Measurements from ENCODE around the gene NXF2B. TPM values are rescaled to one million over a fixed set of nuclear protein-coding genes. Genes with fewer than 3 reads are reported as not detected.

Gene NXF2B
- total and polyA plus RNA-seq, 2 experiments from 2014 or later, result 0.23 TPM; not detected in 1

DNA sequence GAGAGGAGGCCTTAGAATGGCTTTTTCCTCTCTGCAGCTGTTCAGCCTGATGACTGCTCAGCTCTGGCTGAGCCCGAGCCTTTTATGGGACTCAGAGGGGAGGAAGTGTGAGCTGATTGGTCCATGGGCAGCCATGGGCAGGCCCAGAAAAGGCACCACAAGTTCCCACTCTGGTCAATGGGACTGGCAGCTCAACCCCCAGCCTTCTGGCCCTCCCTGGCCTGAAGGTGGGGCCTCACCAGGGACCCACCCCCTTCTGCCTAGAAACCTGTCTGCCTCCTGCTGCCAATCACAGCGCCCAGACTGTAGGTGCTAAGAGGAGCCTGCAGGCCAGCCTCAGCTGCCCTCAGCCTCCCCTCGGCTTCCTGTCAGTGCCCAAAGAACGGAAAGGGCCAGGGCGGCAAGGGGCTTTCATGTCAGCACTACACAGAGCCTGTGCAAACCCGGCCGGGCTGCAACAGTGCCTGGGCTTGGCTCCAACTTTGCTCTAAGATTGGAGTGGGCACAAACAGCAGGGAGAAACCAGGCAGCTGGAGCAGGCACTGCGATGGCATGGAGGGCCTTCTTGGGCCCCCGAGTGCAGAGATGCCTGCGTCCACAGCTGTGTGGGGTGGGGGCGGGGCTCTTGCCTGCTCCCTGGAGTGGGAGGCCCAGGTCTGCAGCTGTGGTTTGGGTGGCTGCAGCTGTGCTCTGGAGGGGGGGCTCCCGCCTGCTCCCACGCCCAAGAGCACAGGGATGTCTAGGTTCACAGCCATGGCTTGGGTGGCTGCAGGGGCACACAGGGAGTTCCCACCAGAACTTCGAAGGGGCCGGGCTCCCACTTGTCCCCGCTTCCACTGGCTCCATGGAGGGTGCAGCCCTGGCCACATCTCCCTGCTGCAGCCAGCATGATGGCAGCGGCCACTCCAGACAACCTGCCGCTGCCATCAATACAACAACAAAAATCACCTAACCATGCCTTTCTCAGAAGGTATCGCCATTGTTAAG is 100.2 kb downstream of the NXF2B start:
- Histone ChIP-seq H3K4me3 (no peak overlapping the region), H3K27me3 (no peaks in the 10 kb centered on the region), H3K9me3 (ENCODE audit: low read depth) (no peaks in the 10 kb centered on the region), H3K27ac (no peak overlapping the region), H3K36me3 (no peaks in the 10 kb centered on the region), H3K4me1 (ENCODE audit: low read depth) (no peaks in the 10 kb centered on the region)
- DNase-seq (ENCODE audit: low read depth in 1 of 2, low spot score in 1 of 2), result no peak
- no peak for TF ChIP-seq CTCF (IDR thresholded peaks at IDR 0.05; ENCODE audit: low read depth, low read length)

DNA sequence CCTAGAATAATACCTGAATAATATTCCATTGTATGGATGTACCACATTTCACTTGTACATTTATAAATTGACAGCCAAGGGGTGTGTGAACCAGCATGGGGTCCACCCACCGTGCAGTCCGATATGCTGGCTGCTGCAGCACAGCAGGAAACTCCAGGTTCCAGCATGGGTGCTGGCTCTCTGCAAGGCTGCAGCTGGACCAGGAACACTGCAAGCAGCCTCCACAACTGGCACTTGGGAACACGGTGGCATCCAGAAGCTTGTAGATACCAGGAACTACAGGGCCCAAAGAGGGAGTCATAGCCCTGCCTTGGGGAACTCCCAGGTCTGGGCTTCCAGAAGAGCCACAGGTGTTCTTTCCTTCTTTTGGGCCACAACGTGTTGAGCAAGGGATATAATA is 101.6 kb downstream of the NXF2B start:
- no peaks in the 10 kb centered on the region for H3K36me3 ChIP-seq
- no peak overlapping the region for H3K27ac ChIP-seq
- no peak for TF ChIP-seq CTCF (IDR thresholded peaks at IDR 0.05; ENCODE audit: low read depth, low read length)
- no peak overlapping the region for H3K4me3 ChIP-seq
- no peaks in the 10 kb centered on the region for H3K27me3 ChIP-seq
- H3K9me3 ChIP-seq (ENCODE audit: low read depth), result no peaks in the 10 kb centered on the region
- no peaks in the 10 kb centered on the region for H3K4me1 ChIP-seq (ENCODE audit: low read depth)
- DNase-seq (ENCODE audit: low read depth in 1 of 2, low spot score in 1 of 2), result no peak

Other genes with a start within 250 kb of the NXF2B start
- not detected in 2 replicates for gene TCP11X1, start 224.7 kb downstream of the NXF2B start, total RNA-seq
- not detected in 2 replicates for gene TCP11X1, start 224.7 kb downstream of the NXF2B start, polyA plus RNA-seq
- not detected in 2 replicates for gene NXF2, start 192.8 kb downstream of the NXF2B start, total RNA-seq
- 0.12 TPM in 1 of 2 replicates, not detected in the other for gene NXF2, start 192.8 kb downstream of the NXF2B start, polyA plus RNA-seq
- gene TCP11X2, start 31.8 kb upstream of the NXF2B start, total RNA-seq, result 0.24 TPM in 1 of 2 replicates, not detected in the other
- gene TCP11X2, start 31.8 kb upstream of the NXF2B start, polyA plus RNA-seq, result not detected in 2 replicates
- 3.8 and 13.2 TPM in 2 replicates for gene TMSB15A, start 76.7 kb upstream of the NXF2B start, total RNA-seq
- 36.7 and 72.9 TPM in 2 replicates for gene TMSB15A, start 76.7 kb upstream of the NXF2B start, polyA plus RNA-seq
- gene ARMCX5, start 159.5 kb upstream of the NXF2B start, total RNA-seq, result 23.9 and 31.3 TPM in 2 replicates
- 10.0 and 14.0 TPM in 2 replicates for gene ARMCX5, start 159.5 kb upstream of the NXF2B start, polyA plus RNA-seq
- gene GPRASP1, start 211.5 kb upstream of the NXF2B start, total RNA-seq, result 3.2 and 8.7 TPM in 2 replicates
- 4.2 and 9.3 TPM in 2 replicates for gene GPRASP1, start 211.5 kb upstream of the NXF2B start, polyA plus RNA-seq